HCT116 (cell line): ENCODE data around the gene CPA1. TPM values are rescaled to one million over a fixed set of nuclear protein-coding genes. Genes with fewer than 3 reads are reported as not detected.

Experiments used
- ATAC-seq: fragments of 200-7000 bp; cut with Tn5 transposase; 2 replicates; pipeline ENCODE4 v1.9.1; 2020; ENCODE audit warnings: mild to moderate bottlenecking, moderate library complexity
- BruUV-seq: library from RNA; stranded (reverse); fragments of 400-500 nt; replicated peaks from 2 replicates; lab custom pipeline; 2021; lab: Mats Ljungman, UMichigan
- CTCF ChIA-PET: fragments of 300-600 bp; sonication (Branson Sonifier 250); formaldehyde crosslinking; loops from one replicate; lab custom pipeline; 2021; ENCODE audit warnings: antibody characterized with exemption; lab: Charles Lee
- POLR2A ChIA-PET: fragments of 300-600, 350-600 bp; sonication (Branson Sonifier 250); formaldehyde crosslinking; loops from one replicate; lab custom pipeline; 2021; ENCODE audit warnings: antibody characterized with exemption; lab: Charles Lee
- RAD21 ChIA-PET, 2 experiments: fragments of 300-600 bp; sonication (Branson Sonifier 250); formaldehyde crosslinking; loops; one replicate each; lab custom pipeline; 2023; ENCODE audit warnings: low total read pairs in 2 of 2; ENCODE audit not compliant: uncharacterized antibody in 2 of 2, unreplicated experiment in 2 of 2, low non-redundant PET in 1 of 2; lab: Charles Lee
- DNase-seq: peaks from one replicate; pipeline ENCODE4 v3.0.0-alpha.2; 2010; ENCODE audit warnings: low read depth, low spot score
- H2AFZ ChIP-seq: fragments of 200-600 bp; shearing (Covaris generic), sonication (generic); 2 replicates; pipeline ENCODE4 v1.6.1; 2017; ENCODE audit warnings: low read depth, mixed run types, mixed read lengths, antibody characterized with exemption, low read length; ENCODE audit not compliant: poor library complexity, severe bottlenecking
- H3K27ac ChIP-seq: 2 replicates; pipeline ENCODE4 v1.5.1; 2012; ENCODE audit warnings: low read depth, low read length
- H3K27me3 ChIP-seq: fragments of 200-600 bp; sonication (generic); 2 replicates; pipeline ENCODE4 v1.6.1; 2016; ENCODE audit warnings: mixed run types, low read length, mixed read lengths; ENCODE audit not compliant: insufficient read depth
- H3K36me3 ChIP-seq, 2 experiments: fragments of 200-500 bp in 1 of 2; fragments of 200-600 bp in 1 of 2; sonication (Bioruptor generic) in 1 of 2; sonication (generic) in 1 of 2; 2 replicates each; pipeline versions ENCODE4 v1.5.1 to v1.6.1; 2014 to 2016; ENCODE audit warnings: low read length in 2 of 2, inconsistent platforms in 1 of 2, mixed read lengths in 1 of 2, mixed run types in 1 of 2; ENCODE audit not compliant: insufficient read depth in 2 of 2, control insufficient read depth in 1 of 2
- H3K4me1 ChIP-seq, 2 experiments: fragments of 200-600 bp in 1 of 2; sonication (generic) in 1 of 2; 2 replicates each; pipeline versions ENCODE4 v1.5.1 to v1.6.1; 2012 to 2017; ENCODE audit warnings: low read length in 2 of 2, inconsistent platforms in 1 of 2, mild to moderate bottlenecking in 1 of 2, mixed read lengths in 1 of 2, mixed run types in 1 of 2, moderate library complexity in 1 of 2; ENCODE audit not compliant: insufficient read depth in 2 of 2, control insufficient read depth in 1 of 2
- H3K4me2 ChIP-seq: fragments of 200-600 bp; sonication (generic); 2 replicates; pipeline ENCODE4 v1.6.1; 2017; ENCODE audit warnings: mixed run types, low read length, mixed read lengths
- H3K4me3 ChIP-seq, 2 experiments: fragments of 200-600 bp in 1 of 2; sonication (generic) in 1 of 2; replicated peaks in 1 of 2; 2 replicates each; pipeline ENCODE4 v1.5.1; 2011 to 2016; ENCODE audit warnings: low read length in 2 of 2, control low read depth in 1 of 2, low read depth in 1 of 2, mild to moderate bottlenecking in 1 of 2, mixed read lengths in 1 of 2, mixed run types in 1 of 2
- H3K79me2 ChIP-seq: fragments of 200-600 bp; sonication (generic); 2 replicates; pipeline ENCODE4 v1.6.1; 2017; ENCODE audit warnings: mild to moderate bottlenecking, mixed run types, low read length, moderate library complexity, mixed read lengths; ENCODE audit not compliant: insufficient read depth
- H3K9ac ChIP-seq: fragments of 200-600 bp; sonication (generic); 2 replicates; pipeline ENCODE4 v1.6.1; 2016; ENCODE audit warnings: low read length, mixed read lengths
- H3K9me2 ChIP-seq: fragments of 200-600 bp; sonication (generic), shearing (Covaris generic); 2 replicates; pipeline ENCODE4 v1.6.1; 2017; ENCODE audit warnings: mixed run types, mild to moderate bottlenecking, moderate library complexity; ENCODE audit not compliant: insufficient read depth
- H3K9me3 ChIP-seq, 2 experiments: fragments of 200-500 bp in 1 of 2; fragments of 200-600 bp in 1 of 2; sonication (Bioruptor generic) in 1 of 2; sonication (generic) in 1 of 2; 2 replicates each; pipeline ENCODE4 v1.6.1; 2014 to 2017; ENCODE audit warnings: low read length in 2 of 2, mixed read lengths in 2 of 2, inconsistent platforms in 1 of 2, low read depth in 1 of 2, mild to moderate bottlenecking in 1 of 2, mixed run types in 1 of 2, moderate library complexity in 1 of 2; ENCODE audit not compliant: control insufficient read depth in 1 of 2, insufficient read depth in 1 of 2
- H4K20me1 ChIP-seq: fragments of 200-600 bp; sonication (generic), shearing (Covaris generic); 2 replicates; pipeline ENCODE4 v1.6.1; 2017; ENCODE audit warnings: mixed run types, mild to moderate bottlenecking, moderate library complexity; ENCODE audit not compliant: insufficient read depth
- CBX3 ChIP-seq: IDR thresholded peaks from 2 replicates; pipeline ENCODE4 v1.6.1; 2012; ENCODE audit warnings: low read depth
- CEBPB ChIP-seq: IDR thresholded peaks from 2 replicates; pipeline ENCODE4 v1.6.1; 2012; ENCODE audit warnings: low read depth
- EGR1 ChIP-seq: IDR thresholded peaks from 2 replicates; pipeline ENCODE4 v1.6.1; 2012; ENCODE audit warnings: low read depth
- ELF1 ChIP-seq: IDR thresholded peaks from 2 replicates; pipeline ENCODE4 v1.6.1; 2012; ENCODE audit warnings: low read depth, borderline replicate concordance
- EZH2 ChIP-seq: fragments of 200-600 bp; sonication (generic); IDR thresholded peaks from 2 replicates; pipeline ENCODE4 v1.6.1; 2017; ENCODE audit warnings: antibody characterized with exemption, mixed run types
- FOSL1 ChIP-seq: IDR thresholded peaks from 2 replicates; pipeline ENCODE4 v1.6.1; 2012; ENCODE audit warnings: low read depth
- POLR2A ChIP-seq: IDR thresholded peaks from 2 replicates; pipeline ENCODE4 v1.7.0; 2011; ENCODE audit warnings: borderline replicate concordance; ENCODE audit not compliant: insufficient read depth, insufficient read length; ENCODE audit errors: extremely low read depth
- RAD21 ChIP-seq: IDR thresholded peaks from 2 replicates; pipeline ENCODE4 v1.6.1; 2012; ENCODE audit warnings: low read depth, mild to moderate bottlenecking
- SP1 ChIP-seq: IDR thresholded peaks from 2 replicates; pipeline ENCODE4 v1.6.1; 2012; ENCODE audit warnings: low read depth
- SRF ChIP-seq: IDR thresholded peaks from 2 replicates; pipeline ENCODE4 v1.6.1; 2012; ENCODE audit warnings: low read depth
- TCF7L2 ChIP-seq: IDR thresholded peaks from 2 replicates; pipeline ENCODE4 v1.7.0; 2011; ENCODE audit warnings: borderline replicate concordance, inconsistent platforms; ENCODE audit not compliant: insufficient read depth, insufficient read length; ENCODE audit errors: extremely low read depth
- YY1 ChIP-seq: IDR thresholded peaks from 2 replicates; pipeline ENCODE4 v1.6.1; 2011; ENCODE audit warnings: low read length, low read depth, moderate library complexity, mild to moderate bottlenecking; ENCODE audit not compliant: insufficient replicate concordance; ENCODE audit errors: extremely low read depth
- ZBTB33 ChIP-seq: IDR thresholded peaks from 2 replicates; pipeline ENCODE4 v1.6.1; 2011; ENCODE audit warnings: mild to moderate bottlenecking, low read length, moderate library complexity; ENCODE audit not compliant: insufficient replicate concordance; ENCODE audit errors: extremely low read depth
- ZNF274 ChIP-seq: fragments of 200-500 bp; sonication (Bioruptor generic); IDR thresholded peaks from 2 replicates; pipeline ENCODE4 v1.6.1; 2014; ENCODE audit warnings: mild to moderate bottlenecking, low read depth, low read length, inconsistent platforms
- intact Hi-C: fragments of 100-400 bp; cut with micrococcal nuclease; formaldehyde crosslinking; loops from 2 replicates; pipeline ENCODE4 v1.10.0; 2022
- total RNA-seq: library from RNA; stranded (reverse); gene quantifications from one replicate; pipeline ENCODE4 v1.2.1, GENCODE V29; 2021; ENCODE audit not compliant: unreplicated experiment
- TF ChIP-seq, protein P1 (sequence below), 3 experiments: fragments of 200-600 bp in 1 of 3; sonication (generic) in 1 of 3; IDR thresholded peaks in 2 of 3; conservative IDR thresholded peaks in 1 of 3; 2 replicates each; pipeline ENCODE4 v1.5.1; 2012 to 2017; ENCODE audit warnings: low read depth in 2 of 3, low read length in 2 of 3, antibody characterized with exemption in 1 of 3, borderline replicate concordance in 1 of 3, control low read depth in 1 of 3, mild to moderate bottlenecking in 1 of 3, mixed read lengths in 1 of 3, mixed run types in 1 of 3, moderate library complexity in 1 of 3; ENCODE audit not compliant: insufficient read depth in 1 of 3
- TF ChIP-seq, protein P2 (sequence below): IDR thresholded peaks from 2 replicates; pipeline ENCODE4 v1.6.1; 2012

The CPA1 gene
- total RNA-seq, 1 experiment from 2014 or later = 11.9 TPM

- no peaks in the 10 kb centered on the region for H3K36me3 ChIP-seq
- H3K27ac ChIP-seq = no peak within 1 kb of the TSS
- intact Hi-C loops = no loop called here
- no peaks in the 10 kb centered on the region for H4K20me1 ChIP-seq
- ATAC-seq (no peak), DNase-seq (no peak)
- H3K79me2 ChIP-seq = no peaks in the 10 kb centered on the region
- no TSS peak for BruUV-seq
- H3K4me2 ChIP-seq = no peak within 1 kb of the TSS
- ChIA-PET CTCF (no interaction called here), RAD21 (no interaction called here), POLR2A (no interaction called here)
- TF ChIP-seq ZNF274 (no peak), SP1 (no peak), EZH2 (no peak), YY1 (no peak), CEBPB (no peak), POLR2A (no peak), ZBTB33 (no peak), TCF7L2 (no peak), CBX3 (no peak), ELF1 (no peak), RAD21 (no peak), SRF (no peak), EGR1 (no peak), FOSL1 (no peak)
- TF ChIP-seq, protein P1, sequence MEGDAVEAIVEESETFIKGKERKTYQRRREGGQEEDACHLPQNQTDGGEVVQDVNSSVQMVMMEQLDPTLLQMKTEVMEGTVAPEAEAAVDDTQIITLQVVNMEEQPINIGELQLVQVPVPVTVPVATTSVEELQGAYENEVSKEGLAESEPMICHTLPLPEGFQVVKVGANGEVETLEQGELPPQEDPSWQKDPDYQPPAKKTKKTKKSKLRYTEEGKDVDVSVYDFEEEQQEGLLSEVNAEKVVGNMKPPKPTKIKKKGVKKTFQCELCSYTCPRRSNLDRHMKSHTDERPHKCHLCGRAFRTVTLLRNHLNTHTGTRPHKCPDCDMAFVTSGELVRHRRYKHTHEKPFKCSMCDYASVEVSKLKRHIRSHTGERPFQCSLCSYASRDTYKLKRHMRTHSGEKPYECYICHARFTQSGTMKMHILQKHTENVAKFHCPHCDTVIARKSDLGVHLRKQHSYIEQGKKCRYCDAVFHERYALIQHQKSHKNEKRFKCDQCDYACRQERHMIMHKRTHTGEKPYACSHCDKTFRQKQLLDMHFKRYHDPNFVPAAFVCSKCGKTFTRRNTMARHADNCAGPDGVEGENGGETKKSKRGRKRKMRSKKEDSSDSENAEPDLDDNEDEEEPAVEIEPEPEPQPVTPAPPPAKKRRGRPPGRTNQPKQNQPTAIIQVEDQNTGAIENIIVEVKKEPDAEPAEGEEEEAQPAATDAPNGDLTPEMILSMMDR (IDR thresholded peaks at IDR 0.05 in 2 of 3, conservative IDR thresholded peaks at IDR 0.05 in 1 of 3; ENCODE audit: borderline replicate concordance in 1 of 3, insufficient read depth in 1 of 3, low read depth in 2 of 3, low read length in 2 of 3) = no peak
- TF ChIP-seq, protein P2, sequence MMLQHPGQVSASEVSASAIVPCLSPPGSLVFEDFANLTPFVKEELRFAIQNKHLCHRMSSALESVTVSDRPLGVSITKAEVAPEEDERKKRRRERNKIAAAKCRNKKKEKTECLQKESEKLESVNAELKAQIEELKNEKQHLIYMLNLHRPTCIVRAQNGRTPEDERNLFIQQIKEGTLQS = no peak
- no peak within 1 kb of the TSS for H3K4me3 ChIP-seq
- no peak within 1 kb of the TSS for H2AFZ ChIP-seq
- H3K9me3 ChIP-seq = no peaks in the 10 kb centered on the region
- no peaks in the 10 kb centered on the region for H3K4me1 ChIP-seq
- no peak within 1 kb of the TSS for H3K9ac ChIP-seq
- no peaks in the 10 kb centered on the region for H3K27me3 ChIP-seq
- no peaks in the 10 kb centered on the region for H3K9me2 ChIP-seq
These were observed 35.9 kb upstream of the CPA1 start, which contains the start of gene CPA5 for GRCh38 chr7:130344271-130344866. TSS of gene CPA5 (plus strand) at chr7:130344816. CDS start at chr7:130346486, 1,670 bp downstream.
